DLD1 (cell line): Measurements from ENCODE around the gene AGMO.
"Not testable (repeated sequence)": the region's sequence is repeated elsewhere in the genome, so short reads cannot be mapped to it uniquely, and the experiment has no call there.

Experiments
- in situ Hi-C: cut with HindIII; loops from 2 replicates; pipeline ENCODE4 v1.10.0; 2017; ENCODE audit warnings: low sequenced_read_pairs

The AGMO gene

DNA sequence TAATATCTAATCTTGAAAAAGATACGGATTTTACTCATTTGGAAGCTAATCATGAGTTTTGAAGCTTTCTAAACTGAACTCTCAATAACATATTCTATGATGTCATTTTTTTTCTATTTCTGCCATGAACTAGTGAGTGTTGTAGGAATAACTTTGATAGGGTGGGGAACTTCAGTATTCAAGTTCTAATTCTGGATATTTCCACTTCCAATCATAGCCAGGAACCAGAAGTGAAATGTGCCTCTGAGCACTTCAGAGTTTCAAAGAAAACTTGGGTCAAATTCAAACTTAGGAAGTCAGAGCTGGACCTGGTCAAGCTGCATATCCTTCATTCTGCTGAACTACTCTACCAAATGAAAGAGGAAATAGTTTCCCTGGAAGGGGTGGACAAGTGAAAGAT, 847 bp downstream of the AGMO start:
- in situ Hi-C loops: no loop called here

DNA sequence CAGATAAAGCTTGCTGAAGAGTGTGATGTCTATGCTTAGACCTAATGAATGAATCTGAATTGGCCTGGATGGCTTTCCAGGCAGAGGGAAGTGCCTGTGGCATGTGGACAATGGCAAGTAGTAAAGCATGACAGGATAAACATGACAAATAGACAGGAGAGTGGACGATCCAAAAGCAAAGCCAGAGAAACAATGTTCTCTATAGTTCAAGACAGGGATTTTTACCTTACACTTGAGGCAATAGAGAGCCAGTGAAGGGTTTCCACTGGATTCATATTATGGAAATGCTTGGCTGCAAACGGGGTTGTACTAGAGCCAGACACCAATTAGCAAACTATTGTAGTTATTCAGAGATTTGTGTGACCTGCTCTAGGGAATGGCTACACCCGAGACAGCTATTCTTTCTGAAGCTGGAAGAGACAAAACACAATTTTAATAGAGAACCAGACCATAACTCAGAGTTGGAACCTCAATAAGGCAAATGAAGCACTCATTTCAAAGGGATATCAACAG, 2.3 kb downstream of the AGMO start:
- in situ Hi-C loops: no loop called here

DNA sequence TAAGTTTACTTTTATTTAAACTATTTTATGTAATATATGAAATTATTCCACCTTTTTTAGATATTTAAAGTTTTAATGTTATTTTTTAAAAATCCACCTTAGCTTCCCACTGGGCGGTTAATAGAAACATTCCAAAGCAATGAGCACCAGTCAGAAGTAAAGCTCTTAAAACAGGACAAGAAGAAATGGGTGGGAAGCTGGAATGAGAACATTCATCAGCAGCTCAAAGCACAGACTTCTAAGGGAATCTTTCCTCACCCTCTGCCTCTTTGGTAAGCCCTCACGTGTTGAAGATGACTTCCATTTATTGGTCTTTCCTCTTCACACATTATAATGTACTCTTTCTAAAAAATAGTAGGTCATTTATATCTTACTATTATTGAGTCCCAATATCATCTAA, 3.1 kb downstream of the AGMO start:
- in situ Hi-C loops: no loop called here

DNA sequence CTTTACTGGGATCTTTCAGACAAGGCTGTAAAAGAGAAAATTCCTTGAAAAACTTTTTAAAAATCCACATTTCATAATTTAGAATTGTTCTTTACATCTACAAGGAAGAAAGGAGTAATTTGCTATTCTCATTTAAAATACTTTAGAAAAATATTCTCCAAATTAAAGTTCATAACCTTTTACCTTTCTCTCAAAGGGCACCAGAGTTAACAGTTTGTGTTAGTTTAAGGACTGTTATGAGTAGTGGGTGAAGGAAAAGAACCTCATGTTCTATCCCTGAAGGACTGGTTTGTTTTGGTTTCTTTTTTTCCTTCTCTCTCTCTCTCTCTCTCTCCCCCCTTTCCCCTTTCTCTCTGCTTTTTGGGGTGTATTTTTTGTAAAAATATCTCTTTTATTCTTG, 4.1 kb downstream of the AGMO start:
- in situ Hi-C loops: no loop called here

DNA sequence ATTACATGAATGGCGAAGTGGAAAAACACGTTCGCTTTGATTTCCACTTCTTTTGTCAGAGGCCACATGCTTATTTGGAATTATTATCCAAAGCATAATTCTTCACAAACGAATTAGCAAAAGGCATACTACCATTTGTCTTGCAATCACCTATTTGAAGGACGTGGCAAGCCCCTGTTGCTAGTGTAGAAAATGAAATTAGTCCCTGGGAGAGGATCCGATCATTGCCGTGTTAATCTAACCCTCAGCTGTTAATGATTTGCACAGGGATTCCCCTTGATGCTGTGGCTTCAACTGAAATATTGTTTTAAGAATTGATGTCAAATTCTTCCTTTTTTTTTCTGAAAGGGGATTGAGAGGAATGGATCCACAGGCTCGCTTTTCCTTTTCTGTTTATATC, 4.6 kb downstream of the AGMO start:
- in situ Hi-C loops: no loop called here

DNA sequence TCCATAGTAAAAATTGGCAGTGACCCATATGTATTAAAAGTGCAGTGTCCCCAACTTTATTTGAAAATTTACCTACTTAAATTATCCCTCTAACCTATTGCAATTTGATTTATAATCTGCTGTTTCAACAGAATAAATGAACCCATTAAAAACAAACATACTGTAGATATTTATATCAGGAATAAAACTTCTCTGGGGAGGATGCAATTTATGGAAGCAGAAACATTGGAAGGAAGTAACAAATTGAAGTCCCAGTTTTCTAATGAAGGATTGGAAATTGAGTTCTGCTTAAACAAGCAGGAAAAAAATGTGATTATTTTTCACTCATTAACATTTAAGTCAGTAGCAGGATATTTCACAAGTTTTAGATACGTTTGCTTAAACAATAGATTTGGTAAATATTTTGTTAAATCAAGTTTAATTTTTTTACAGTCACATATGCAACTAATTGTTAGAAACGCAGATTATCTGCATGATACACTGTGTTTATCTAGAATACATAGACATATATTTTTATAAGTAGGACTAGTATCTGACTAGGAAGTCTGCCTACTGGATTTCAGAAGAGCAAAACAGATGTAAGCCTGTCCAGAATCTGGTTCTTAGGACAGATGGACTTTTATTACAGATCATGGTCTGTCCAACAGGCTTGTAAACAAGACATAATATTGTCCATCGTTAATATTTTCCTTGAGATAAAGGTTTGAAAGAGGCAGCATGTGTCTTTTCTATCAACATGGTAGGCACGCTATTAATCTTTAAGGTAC, 5.3 kb downstream of the AGMO start:
- in situ Hi-C loops: no loop called here

DNA sequence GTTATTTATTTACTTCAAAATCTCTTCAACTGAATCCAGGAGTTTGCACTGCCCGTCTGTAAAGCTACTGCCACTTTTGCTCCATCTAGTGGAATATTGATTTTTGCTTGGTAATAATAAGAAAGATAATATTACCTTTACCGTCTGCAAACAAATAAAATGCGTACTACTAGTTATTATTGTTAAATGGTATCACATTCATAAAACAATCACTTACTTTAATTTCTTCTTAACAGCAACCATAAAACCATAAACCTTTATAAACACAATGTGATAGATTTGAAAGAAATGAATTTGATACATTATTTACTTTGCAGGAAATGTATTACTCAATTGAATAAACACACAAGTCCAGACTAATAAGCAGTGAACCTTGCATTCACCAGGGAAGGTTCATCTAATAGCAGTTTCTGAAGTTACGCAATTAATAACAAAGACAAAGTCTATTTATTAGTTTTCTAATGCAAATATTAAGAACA, 6.4 kb downstream of the AGMO start:
- in situ Hi-C loops: no loop called here

DNA sequence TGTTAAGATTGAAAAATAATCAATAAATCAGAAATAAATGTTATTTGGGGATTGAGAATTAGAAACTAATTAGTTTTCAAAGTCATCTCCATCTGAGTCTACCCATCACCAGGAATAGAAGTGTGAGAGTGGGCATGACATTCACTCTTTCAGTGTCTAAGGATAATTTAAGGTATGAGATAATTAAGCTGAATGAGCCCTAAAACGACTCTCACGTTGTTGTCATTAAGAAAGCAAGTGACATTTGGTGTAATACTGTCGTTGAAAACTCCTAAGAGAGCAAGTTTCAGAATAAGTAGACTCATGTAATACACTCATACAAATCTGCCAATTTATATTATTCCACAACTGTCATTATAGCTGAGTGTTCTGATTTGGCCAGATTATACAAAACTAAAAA, 7.1 kb downstream of the AGMO start:
- in situ Hi-C loops: no loop called here

DNA sequence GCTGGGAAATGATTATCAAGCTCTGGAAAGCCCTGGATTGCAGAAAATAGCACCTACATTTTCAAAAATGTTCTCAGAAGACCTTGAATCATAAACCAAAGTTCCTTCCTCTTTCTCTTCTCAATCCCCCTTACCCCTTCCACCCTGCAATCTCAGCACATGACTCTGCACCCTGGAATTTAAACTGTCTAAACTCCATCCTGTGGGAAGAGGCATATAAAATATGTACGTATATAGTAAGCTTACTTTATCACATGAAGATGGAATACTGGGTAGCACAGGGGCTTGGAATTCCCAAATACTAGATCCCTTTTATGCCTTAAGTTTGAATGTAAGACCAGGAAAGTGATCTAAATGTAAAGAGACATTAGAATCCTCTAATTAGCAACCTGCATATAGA, 7.7 kb downstream of the AGMO start:
- in situ Hi-C loops: no loop called here

DNA sequence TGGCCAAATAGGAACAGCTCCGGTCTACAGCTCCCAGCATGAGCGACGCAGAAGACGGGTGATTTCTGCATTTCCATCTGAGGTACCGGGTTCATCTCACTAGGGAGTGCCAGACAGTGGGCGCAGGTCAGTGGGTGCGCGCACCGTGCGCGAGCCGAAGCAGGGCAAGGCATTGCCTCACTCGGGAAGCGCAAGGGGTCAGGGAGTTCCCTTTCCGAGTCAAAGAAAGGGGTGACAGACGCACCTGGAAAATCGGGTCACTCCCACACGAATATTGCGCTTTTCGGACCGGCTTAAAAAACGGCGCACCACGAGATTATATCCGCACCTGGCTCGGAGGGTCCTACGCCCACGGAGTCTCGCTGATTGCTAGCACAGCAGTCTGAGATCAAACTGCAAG, 14.5 kb downstream of the AGMO start:
- in situ Hi-C loops: not testable (repeated sequence)

DNA sequence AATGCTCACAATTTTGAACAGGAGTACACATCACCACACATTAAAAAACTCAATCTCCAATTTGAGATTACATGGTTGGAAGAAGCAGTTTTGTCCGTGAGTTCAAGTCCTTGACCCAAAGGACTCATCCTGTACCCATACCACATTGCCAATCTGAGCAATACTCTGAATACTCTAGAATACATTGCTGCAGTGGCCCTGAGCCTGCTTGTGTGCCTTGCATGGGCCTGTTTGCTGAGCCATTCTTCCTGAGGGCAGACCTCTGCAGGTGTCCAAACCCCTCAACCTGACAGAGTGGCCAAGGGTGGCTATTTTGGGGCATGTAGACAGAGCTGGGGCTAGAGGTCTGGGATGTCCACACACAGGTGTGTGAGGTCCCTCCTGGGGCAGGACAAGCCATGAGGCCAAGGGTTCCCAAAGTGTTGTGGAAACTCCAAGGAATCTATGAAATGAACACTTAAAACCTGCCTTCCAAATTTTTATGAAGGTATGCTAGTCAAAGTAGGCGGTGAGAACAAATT, 15.5 kb downstream of the AGMO start:
- in situ Hi-C loops: no loop called here

DNA sequence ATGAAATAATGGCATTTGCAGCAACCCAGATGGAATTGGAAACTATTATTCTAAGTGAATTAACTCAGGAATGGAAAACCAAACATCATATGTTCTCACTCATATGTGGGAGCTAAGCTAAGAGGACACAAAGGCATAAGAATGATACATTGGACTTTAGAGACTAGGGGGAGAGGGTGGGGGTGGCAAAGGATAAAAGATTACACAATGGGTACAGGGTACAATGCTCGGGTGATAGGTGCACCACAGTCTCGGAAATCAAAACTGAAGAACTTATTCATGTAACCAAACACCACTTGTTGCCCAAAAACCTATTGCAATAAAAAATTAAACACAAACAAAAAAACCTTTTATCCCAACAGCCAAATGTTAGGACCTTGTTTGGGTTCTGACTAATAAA, 17.8 kb downstream of the AGMO start:
- in situ Hi-C loops: no loop called here

DNA sequence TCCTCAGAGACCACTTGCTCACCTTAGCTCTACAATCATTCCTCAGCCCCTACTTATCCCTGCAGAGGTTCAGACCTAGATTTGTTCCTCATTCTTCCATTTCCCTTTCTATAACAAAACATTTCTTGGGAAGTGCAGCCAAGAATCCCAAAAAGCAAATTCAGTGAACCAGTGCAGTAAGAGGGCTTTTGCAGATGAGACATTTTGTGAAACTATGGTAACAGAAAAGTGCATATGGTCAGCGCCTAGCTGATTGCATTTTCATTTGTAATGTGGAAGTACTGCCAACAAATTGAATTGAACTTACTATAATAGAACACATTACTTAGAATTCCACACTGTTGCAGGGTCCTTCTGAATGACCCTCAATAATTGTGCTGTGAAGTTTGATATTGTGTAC, 18.6 kb downstream of the AGMO start:
- in situ Hi-C loops: no loop called here

DNA sequence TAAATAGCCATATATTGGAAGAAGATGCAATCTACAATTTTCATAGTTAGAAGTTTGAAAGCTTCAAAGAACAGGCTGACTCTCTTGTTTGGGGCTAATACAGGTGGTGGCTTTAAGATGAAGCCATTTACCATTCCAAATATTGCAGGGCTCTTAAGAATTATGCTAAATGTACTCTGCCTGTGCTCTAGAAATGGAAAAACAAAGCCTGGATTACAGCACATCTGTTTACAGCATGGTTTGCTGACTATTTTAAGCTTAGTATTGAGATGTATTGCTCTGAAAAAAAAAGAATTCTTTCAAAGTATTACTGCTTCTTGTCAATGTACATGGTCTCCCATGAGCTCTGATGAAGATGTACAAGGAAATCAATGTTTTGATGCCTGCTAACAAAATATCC, 34.2 kb downstream of the AGMO start:
- in situ Hi-C loops: no loop called here

DNA sequence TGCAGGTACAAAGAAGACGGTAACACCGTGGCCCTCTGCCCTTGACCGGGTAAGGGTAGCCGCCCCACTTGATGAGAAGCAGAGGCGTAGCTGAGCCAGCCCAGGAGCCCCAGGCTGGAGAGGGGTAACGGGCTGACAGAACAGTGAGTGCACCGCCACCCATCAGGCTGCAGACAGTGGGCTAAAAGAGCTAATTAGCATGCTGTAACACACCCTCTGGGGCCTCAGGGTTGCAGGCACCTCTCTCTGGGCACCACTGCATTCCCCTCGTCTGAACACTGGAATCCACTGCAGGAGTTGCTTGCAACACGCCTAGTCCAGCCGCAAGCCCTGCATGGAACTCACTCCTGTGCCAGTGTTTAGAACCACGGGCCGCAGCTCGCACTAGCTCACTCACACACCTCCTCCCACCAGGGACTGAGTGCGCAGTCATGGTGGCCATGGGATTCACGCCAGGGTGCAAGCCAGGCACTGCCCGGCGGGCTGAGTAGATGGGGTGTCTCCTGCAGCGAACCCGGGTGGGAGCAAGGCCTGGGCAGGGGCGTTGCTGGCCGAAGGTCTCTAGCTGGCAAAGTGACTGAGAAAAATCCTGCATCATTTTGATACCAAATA, 36.1 kb downstream of the AGMO start:
- in situ Hi-C loops: no loop called here

DNA sequence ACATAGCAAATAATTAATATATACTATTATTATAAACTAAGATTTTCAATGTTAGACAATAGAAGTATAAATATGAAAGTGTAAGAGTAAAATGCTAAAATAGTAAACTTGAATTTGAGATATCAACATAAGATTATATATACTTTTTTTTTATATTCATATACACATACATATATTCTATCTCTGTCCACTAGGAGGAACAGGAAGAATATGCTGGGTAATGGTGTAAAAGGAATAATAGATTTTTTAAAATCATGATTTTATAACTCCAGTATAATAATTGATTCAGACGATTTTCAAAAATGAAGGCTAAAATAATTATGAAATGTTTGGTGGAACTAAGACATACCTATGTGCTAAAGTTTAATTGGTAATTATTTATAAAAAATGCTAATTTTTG, 37.7 kb downstream of the AGMO start:
- in situ Hi-C loops: no loop called here

DNA sequence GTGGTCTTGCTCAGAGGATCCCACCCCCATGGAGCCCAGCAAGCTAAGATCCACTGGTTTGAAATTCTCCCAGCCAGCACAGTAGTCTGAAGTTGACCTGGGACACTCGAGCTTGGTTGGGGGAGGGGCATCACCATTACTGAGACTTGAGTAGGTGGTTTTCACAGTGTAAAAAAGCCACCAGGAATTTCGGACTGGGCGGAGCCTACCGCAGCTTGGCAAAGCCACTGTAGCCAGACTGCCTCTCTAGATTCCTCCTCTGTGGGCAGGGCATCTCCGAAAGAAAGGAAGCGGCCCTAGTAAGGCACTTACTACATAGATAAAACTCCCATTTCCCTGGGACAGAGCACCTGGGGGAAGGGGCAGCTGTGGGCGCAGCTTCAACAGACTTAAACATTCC, 44.0 kb downstream of the AGMO start:
- in situ Hi-C loops: not testable (repeated sequence)

DNA sequence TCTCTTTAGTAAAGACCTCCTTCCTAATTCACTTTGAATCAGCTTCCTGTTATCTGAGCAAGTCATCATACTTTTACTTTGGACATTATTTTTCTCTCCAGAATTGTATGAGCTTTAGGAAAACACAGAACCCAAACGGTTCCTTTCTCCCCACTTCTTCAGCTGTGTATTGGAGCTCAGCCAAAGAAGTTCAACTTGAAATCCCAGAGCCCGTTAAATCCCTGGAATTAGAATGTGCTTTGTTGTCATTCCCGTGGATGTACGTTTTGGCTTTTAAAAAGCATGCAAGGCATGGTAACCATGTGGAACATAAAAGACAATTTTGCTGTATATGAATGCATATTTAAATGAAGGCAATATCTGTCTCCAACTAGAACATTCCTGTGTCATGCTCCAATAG, 46.6 kb downstream of the AGMO start:
- in situ Hi-C loops: no loop called here

DNA sequence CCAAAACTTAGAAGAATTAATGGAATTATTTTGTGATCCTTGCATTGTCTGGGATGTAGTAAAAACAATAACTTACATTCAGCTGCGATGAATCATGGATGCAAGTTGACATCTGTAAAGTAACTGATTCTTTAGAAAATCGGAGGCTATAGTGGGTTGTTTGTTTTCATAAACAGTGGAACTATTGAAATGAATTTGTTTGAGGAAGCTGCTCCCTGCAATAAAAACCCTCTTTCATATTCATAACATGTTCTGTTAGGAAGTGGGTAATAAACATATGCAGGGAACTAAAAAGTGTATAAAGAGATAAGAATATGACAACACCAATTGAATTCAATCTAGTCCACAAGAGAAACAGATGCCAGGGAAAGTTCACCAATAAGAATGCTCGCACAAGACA, 53.6 kb downstream of the AGMO start:
- in situ Hi-C loops: no loop called here

DNA sequence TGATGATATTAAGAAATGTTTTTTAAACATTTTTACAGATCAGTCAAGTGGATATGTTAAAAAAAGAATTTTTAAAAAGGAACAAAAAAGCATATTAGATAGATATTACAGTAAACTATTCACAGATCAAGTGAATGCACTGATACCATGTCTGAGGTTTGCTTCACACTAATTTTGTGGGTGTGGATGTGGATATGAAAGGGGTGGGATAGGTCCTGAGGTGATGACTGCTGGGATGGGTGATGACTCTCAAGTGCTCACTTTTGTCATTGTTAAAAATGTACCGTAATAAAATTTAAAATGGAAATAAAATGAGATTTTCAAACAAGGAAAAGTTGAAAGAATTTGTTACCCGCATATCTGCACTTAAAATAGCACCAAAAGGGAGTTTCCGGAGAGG, 54.1 kb downstream of the AGMO start:
- in situ Hi-C loops: no loop called here

DNA sequence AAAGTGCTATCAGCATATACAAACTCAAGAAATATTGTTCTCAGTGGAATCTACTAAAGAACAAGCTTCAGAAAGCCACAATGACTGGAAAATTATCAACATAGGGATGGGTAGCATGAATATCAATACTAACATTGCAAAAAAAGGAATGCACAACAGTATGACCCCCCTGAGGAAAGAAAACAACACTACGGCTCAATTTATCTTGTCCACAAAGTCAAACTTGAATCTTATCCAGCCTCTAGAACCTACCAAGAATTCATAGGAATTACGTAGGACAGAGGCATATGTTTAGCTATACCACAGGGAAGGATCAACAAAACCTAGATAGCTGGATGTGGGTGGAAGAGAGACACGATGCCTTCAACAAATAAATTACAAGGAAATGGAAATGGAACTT, 54.6 kb downstream of the AGMO start:
- in situ Hi-C loops: no loop called here

DNA sequence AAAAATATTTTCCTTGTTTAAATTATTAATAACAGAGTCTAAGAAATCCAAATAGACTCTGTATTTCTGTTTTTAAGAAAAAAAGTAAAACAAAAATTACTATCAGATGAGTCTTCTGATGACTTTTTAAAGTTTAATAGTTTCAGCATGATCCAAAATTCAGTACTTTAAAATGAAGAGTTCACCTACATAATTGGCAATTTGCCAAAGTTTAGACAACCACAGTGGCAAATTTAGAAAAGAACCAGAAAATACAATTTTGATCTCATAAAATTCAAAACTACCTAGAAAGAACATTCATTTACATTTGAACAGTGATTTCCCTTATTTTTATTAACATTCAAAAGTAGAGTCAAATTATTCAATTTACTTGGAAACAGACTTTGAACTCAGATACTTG, 56.1 kb downstream of the AGMO start:
- in situ Hi-C loops: no loop called here
